Left ventricle myocardium superior (tissue), 1 donor: Measurements from ENCODE around the gene DDX47. TPM values are rescaled to one million over a fixed set of nuclear protein-coding genes. Genes with fewer than 3 reads are reported as not detected.
"Not testable (repeated sequence)": the region's sequence is repeated elsewhere in the genome, so short reads cannot be mapped to it uniquely, and the experiment has no call there.

Source experiments
- ATAC-seq: fragments of 200-7000 bp; cut with Tn5 transposase; one replicate; pipeline ENCODE4 v1.9.1; 2020; ENCODE audit warnings: mild to moderate bottlenecking, moderate library complexity
- DNase-seq: peaks from one replicate; pipeline ENCODE4 v3.0.0-alpha.2; 2020
- intact Hi-C: fragments of 100-400 bp; cut with micrococcal nuclease; formaldehyde crosslinking; loops from one replicate; pipeline ENCODE4 v1.11.0; 2022
- microRNA-seq: library from miRNA; unstranded; fragments of <30 nt; microRNA quantifications from one replicate; pipeline ENCODE4 v1.2.0, GENCODE V29; 2020; ENCODE audit warnings: borderline number of aligned reads
- total RNA-seq: library from RNA; stranded (reverse); fragmentation: NEBNext Ultra II Directional; extraction: Animal tissue kit (Norgen Biotek cat#: 25700); gene quantifications from one replicate; pipeline ENCODE4 v1.2.1, GENCODE V29; 2021
- donor health status: DM: no; HTN: yes; CAD: no; lungs with severe emphysema.

The DDX47 gene
- total RNA-seq, 1 donor from 2014 or later = 29.9 TPM

- intact Hi-C loops = no loop called here
- ATAC-seq (no peak), DNase-seq (no peak)
These were observed 46.5 kb downstream of the DDX47 start for GRCh38 chr12:12859690-12860089.

- ATAC-seq (no peak), DNase-seq (no peak)
- intact Hi-C loops = no loop called here
These were observed 51.1 kb downstream of the DDX47 start for GRCh38 chr12:12864243-12864642.

GRCh38 chr12:12868477-12869235 is 55.5 kb downstream of the DDX47 start:
- ATAC-seq (no peak), DNase-seq (no peak)
- intact Hi-C loops = no loop called here

- ATAC-seq = no peak
- intact Hi-C loops = no loop called here
- DNase-seq = no peak
These were observed 57.3 kb downstream of the DDX47 start for GRCh38 chr12:12870465-12870864.

GRCh38 chr12:12871587-12872138 is 58.5 kb downstream of the DDX47 start:
- intact Hi-C loops = no loop called here

GRCh38 chr12:12872139-12872933 is 59.2 kb downstream of the DDX47 start:
- intact Hi-C loops = no loop called here
- ATAC-seq (no peak), DNase-seq (no peak)

More at GRCh38 chr12:12871587-12872138, 58.5 kb downstream of the DDX47 start:
- ATAC-seq = no peak
- no peak for DNase-seq

GRCh38 chr12:12872934-12873275 is 59.8 kb downstream of the DDX47 start:
- intact Hi-C loops = no loop called here
- ATAC-seq (no peak), DNase-seq (no peak)

- DNase-seq = no peak
- intact Hi-C loops = no loop called here
- ATAC-seq = no peak
These were observed 60.9 kb downstream of the DDX47 start for GRCh38 chr12:12874029-12874428.

- ATAC-seq, intact Hi-C loops, DNase-seq: not testable (repeated sequence)
These were observed 62.2 kb downstream of the DDX47 start for GRCh38 chr12:12875301-12875700.

- ATAC-seq = no peak
- no peak for DNase-seq
- intact Hi-C loops = no loop called here
These were observed 64.1 kb downstream of the DDX47 start for GRCh38 chr12:12877153-12877768.

GRCh38 chr12:12877781-12878455 is 64.8 kb downstream of the DDX47 start:
- DNase-seq (no peak), ATAC-seq (no peak)
- intact Hi-C loops = no loop called here

Small RNAs within 50 kb of the gene (microRNA-seq; reads per million reads assigned to microRNA genes)
- gene MIR613 = not detected

Other genes with a start within 250 kb of the DDX47 start
- 16.9 TPM for gene CREBL2, start 201.5 kb upstream of the DDX47 start, total RNA-seq
- gene GPR19, start 117.2 kb upstream of the DDX47 start, total RNA-seq = not detected
- 40.9 TPM for gene CDKN1B, start 96.0 kb upstream of the DDX47 start, total RNA-seq
- 21.3 TPM for gene APOLD1, start 27.7 kb upstream of the DDX47 start, total RNA-seq
- gene GPRC5A, start 78.2 kb downstream of the DDX47 start, total RNA-seq = 1.9 TPM
- not detected for gene GPRC5D, start 138.8 kb downstream of the DDX47 start, total RNA-seq
- gene HEBP1, start 186.9 kb downstream of the DDX47 start, total RNA-seq = 68.3 TPM
- gene FAM234B, start 231.0 kb downstream of the DDX47 start, total RNA-seq = 1.8 TPM